Measurements from ENCODE around the gene SPINK2. TPM values are rescaled to one million over a fixed set of nuclear protein-coding genes. Genes with fewer than 3 reads are reported as not detected.

Gene SPINK2
- 2.3 TPM in 1 of 2 replicates, not detected in the other for total RNA-seq (ENCODE audit: low replicate concordance)

GRCh38 chr4:56821381-56822243 lies at the start of gene SPINK2:
Gene SPINK2 (minus strand): TSS chr4:56821701. CDS start chr4:56821662, 39 bp downstream.
- Histone ChIP-seq H2AFZ (replicated peaks) (peak within 1 kb of the TSS; percentile 80), H3K27ac (no peak within 1 kb of the TSS), H3K27me3 (peaks cover 43% of the 10 kb centered on the region), H3F3A (ENCODE audit: low read depth) (peaks cover 21% of the 10 kb centered on the region), H3K79me2 (ENCODE audit: low read depth) (no peaks in the 10 kb centered on the region), H3K4me3 (peak within 1 kb of the TSS; percentile 69), H4K20me1 (ENCODE audit: low read depth) (no peaks in the 10 kb centered on the region), H3K9me3 (ENCODE audit: low read depth) (no peaks in the 10 kb centered on the region), H3K9ac (no peak within 1 kb of the TSS), H3K4me2 (peak within 1 kb of the TSS; percentile 91), H3K4me1 (peaks cover 5% of the 10 kb centered on the region), H3K36me3 (no peaks in the 10 kb centered on the region)
- H3K4me3 Mint-ChIP-seq, result peak within 1 kb of the TSS; percentile 78
- H3K27me3 Mint-ChIP-seq (ENCODE audit: insufficient read depth, low read depth), result peaks cover 28% of the 10 kb centered on the region
- peak; percentile 87 for DNase-seq (ENCODE audit: low spot score)
- peaks cover 5% of the 10 kb centered on the region for H3K4me1 Mint-ChIP-seq
- TF ChIP-seq EZH2phosphoT487 (IDR thresholded peaks at IDR 0.05) (peak; percentile 65), EZH2 (IDR thresholded peaks at IDR 0.05) (peak; percentile 73), CTCF (IDR thresholded peaks at IDR 0.05) (peak; percentile 57)
- no peaks in the 10 kb centered on the region for H3K9me3 Mint-ChIP-seq
- H3K36me3 Mint-ChIP-seq, result no peaks in the 10 kb centered on the region
- H3K27ac Mint-ChIP-seq, result no peak within 1 kb of the TSS

DNA sequence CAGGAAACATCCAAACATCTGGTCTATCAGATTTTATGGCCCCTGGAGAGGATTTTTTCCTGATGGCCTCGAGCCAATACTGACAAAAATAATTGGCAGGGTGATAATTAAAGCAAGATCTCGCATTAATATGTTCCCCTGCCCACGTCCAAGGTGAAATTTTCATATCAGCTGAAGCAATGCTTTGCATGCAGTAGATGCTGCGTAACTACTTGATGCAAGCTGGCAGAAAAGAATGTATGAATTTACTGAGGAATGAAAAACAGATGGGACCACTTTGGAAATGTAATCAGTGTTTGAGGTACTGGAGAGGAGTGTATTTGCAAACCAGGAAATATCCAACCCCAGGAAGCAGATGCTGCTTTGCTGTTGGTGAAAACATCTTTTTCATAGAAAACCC lies 49.4 kb upstream of the SPINK2 start:
- no peaks in the 10 kb centered on the region for H3K9me3 ChIP-seq (ENCODE audit: low read depth)
- H3K4me3 Mint-ChIP-seq, result peak overlapping the region; percentile 44
- H3K4me2 ChIP-seq, result peak overlapping the region; percentile 64
- H3K9ac ChIP-seq, result no peak overlapping the region
- H2AFZ ChIP-seq (replicated peaks), result no peak overlapping the region
- H3K27ac Mint-ChIP-seq, result peak overlapping the region; percentile 81
- H3K4me1 Mint-ChIP-seq, result peaks cover 40% of the 10 kb centered on the region
- peaks cover 32% of the 10 kb centered on the region for H3F3A ChIP-seq (ENCODE audit: low read depth)
- H3K4me3 ChIP-seq, result no peak overlapping the region
- no peak for DNase-seq (ENCODE audit: low spot score)
- peaks cover 26% of the 10 kb centered on the region for H3K4me1 ChIP-seq
- H4K20me1 ChIP-seq (ENCODE audit: low read depth), result no peaks in the 10 kb centered on the region
- H3K9me3 Mint-ChIP-seq, result no peaks in the 10 kb centered on the region
- no peaks in the 10 kb centered on the region for H3K79me2 ChIP-seq (ENCODE audit: low read depth)
- H3K27me3 Mint-ChIP-seq (ENCODE audit: insufficient read depth, low read depth), result peaks cover 9% of the 10 kb centered on the region
- no peaks in the 10 kb centered on the region for H3K27me3 ChIP-seq
- no peaks in the 10 kb centered on the region for H3K36me3 Mint-ChIP-seq
- TF ChIP-seq EZH2phosphoT487 (IDR thresholded peaks at IDR 0.05) (no peak), EZH2 (IDR thresholded peaks at IDR 0.05) (no peak), CTCF (IDR thresholded peaks at IDR 0.05) (no peak)
- H3K27ac ChIP-seq, result peak overlapping the region; percentile 39
- H3K36me3 ChIP-seq, result no peaks in the 10 kb centered on the region

GRCh38 chr4:56863441-56864139 lies 42.1 kb upstream of the SPINK2 start:
- H3K79me2 ChIP-seq (ENCODE audit: low read depth), result no peaks in the 10 kb centered on the region
- H3K36me3 ChIP-seq, result no peaks in the 10 kb centered on the region
- no peak overlapping the region for H3K27ac Mint-ChIP-seq
- H3F3A ChIP-seq (ENCODE audit: low read depth), result peaks cover 6% of the 10 kb centered on the region
- H3K9me3 ChIP-seq (ENCODE audit: low read depth), result no peaks in the 10 kb centered on the region
- peaks cover 5% of the 10 kb centered on the region for H3K9me3 Mint-ChIP-seq
- H3K4me1 ChIP-seq, result peaks cover 4% of the 10 kb centered on the region
- no peaks in the 10 kb centered on the region for H3K36me3 Mint-ChIP-seq
- TF ChIP-seq EZH2phosphoT487 (IDR thresholded peaks at IDR 0.05) (no peak), CTCF (IDR thresholded peaks at IDR 0.05) (no peak), EZH2 (IDR thresholded peaks at IDR 0.05) (no peak)
- no peak overlapping the region for H3K4me3 ChIP-seq
- H3K27ac ChIP-seq, result no peak overlapping the region
- H3K4me1 Mint-ChIP-seq, result peaks cover 10% of the 10 kb centered on the region
- no peaks in the 10 kb centered on the region for H4K20me1 ChIP-seq (ENCODE audit: low read depth)
- no peak overlapping the region for H3K4me2 ChIP-seq
- H3K27me3 Mint-ChIP-seq (ENCODE audit: insufficient read depth, low read depth), result peaks cover 8% of the 10 kb centered on the region
- no peaks in the 10 kb centered on the region for H3K27me3 ChIP-seq
- H3K9ac ChIP-seq, result no peak overlapping the region
- no peak overlapping the region for H2AFZ ChIP-seq (replicated peaks)
- H3K4me3 Mint-ChIP-seq, result no peak overlapping the region
- DNase-seq (ENCODE audit: low spot score), result no peak
